ENCODE data around the gene KCNV2.
"Not testable (repeated sequence)": the region's sequence is repeated elsewhere in the genome, so short reads cannot be mapped to it uniquely, and the experiment has no call there.

KCNV2 gene

DNA sequence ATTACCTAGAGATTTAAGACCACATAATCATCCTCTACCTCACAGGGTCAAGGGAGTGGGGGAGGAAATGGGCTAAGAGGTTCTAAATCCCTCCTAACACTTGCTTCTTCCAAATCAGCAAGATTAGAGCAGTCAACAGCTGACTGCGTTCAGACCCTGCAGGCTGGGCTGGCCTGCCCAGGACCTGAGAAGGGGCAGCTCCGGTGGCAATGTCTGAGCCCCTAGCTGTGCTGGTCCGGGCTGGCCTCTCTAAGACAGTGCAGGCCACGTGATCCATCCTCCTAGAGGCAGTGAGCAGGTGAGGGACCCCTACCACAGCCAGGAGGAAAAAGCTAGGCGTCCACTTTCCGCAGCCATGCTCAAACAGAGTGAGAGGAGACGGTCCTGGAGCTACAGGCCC is at the start of gene KCNV2:
Gene KCNV2, plus strand, starts transcription at position 126 of the 400 bp plus-strand sequence. Its CDS starts 230 bp downstream, at position 356.
- DNase-seq (ENCODE audit: low spot score), result no peak

DNA sequence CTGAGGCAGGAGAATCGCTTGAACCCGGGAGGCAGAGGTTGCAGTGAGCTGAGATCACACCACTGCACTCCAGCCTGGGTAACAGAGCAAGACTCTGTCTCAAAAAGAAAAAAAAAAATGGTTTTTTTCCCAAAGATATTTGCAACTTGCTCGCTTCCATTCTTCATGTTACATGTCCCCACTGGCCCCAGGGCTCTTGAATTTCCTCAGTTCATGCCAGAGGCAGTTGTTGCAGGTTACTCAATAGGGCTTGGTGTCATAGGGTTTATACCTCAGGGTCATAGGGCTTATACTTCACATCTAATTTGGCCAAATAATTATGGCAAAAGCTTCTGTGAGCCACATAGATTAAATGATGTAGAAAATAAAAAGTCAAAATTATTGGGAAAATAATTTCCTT is 44.1 kb upstream of the KCNV2 start:
- no peak for DNase-seq (ENCODE audit: low spot score)

DNA sequence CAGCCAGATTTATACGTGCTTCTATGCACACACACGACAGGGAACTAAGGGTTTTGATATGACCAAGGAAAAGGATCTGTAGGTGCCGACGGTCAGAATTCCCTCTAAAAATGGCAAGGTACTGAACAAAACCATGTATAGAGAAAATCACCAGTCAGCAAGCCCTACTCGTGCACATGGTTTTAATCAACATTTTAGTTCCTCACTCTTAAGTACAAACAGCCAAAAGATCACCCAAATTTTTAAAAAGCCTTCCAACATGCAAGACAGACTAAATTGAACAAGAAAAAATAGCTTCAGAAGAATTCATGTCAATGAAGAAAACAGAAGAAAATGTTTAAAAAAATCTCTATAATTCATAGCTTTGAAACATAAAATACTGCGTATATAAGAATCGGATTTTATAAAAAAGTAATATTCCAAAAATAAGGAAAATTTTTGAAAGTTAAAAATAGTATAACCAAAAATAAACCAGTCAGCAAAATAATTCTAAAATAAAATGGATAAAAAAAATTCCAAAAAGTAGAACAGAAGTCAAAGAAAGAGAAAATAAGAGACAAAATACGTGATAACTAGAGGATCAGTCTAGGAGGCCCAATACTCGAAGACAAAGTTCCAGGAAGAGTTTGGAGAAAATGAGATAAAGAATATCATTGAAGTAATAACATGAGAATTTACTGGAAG is 43.0 kb upstream of the KCNV2 start:
- DNase-seq (ENCODE audit: low spot score), result no peak

DNA sequence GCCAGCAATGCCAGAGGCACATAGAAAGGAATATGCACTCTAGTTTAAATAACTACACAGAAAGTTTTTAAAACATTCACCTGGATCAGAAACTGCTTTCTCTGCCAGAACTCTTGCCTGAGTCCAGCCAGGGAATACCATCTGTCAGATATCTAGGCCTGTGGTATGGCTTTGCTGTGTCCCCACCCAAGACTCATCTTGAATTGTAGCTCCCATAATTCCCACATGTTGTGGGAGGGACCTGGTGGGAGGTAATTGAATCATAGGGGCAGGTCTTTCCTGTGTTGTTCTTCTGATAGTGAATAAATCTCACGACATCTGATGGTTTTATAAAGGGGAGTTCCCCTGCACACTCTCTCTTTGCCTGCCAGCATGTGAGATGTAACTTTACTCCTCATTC is 41.5 kb upstream of the KCNV2 start:
- no peak for DNase-seq (ENCODE audit: low spot score)

DNA sequence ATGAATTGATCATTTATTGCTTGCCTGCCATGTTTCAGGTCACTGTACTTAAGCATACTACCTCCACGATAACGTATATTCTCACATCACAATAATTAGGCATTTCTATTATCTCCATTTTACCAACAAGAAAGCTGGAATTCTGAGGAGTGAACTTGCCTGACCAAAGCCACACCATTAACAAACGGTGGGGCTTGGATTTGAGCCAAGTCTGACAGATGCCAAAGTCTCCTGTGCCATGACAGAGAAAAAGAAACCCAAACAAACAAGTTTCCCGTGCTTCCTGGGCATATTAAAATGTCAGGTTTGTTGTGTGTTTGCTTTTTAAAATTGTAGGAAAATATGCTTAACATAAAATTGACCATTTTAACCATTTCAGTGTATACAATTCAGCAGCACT is 40.8 kb upstream of the KCNV2 start:
- no peak for DNase-seq (ENCODE audit: low spot score)

DNA sequence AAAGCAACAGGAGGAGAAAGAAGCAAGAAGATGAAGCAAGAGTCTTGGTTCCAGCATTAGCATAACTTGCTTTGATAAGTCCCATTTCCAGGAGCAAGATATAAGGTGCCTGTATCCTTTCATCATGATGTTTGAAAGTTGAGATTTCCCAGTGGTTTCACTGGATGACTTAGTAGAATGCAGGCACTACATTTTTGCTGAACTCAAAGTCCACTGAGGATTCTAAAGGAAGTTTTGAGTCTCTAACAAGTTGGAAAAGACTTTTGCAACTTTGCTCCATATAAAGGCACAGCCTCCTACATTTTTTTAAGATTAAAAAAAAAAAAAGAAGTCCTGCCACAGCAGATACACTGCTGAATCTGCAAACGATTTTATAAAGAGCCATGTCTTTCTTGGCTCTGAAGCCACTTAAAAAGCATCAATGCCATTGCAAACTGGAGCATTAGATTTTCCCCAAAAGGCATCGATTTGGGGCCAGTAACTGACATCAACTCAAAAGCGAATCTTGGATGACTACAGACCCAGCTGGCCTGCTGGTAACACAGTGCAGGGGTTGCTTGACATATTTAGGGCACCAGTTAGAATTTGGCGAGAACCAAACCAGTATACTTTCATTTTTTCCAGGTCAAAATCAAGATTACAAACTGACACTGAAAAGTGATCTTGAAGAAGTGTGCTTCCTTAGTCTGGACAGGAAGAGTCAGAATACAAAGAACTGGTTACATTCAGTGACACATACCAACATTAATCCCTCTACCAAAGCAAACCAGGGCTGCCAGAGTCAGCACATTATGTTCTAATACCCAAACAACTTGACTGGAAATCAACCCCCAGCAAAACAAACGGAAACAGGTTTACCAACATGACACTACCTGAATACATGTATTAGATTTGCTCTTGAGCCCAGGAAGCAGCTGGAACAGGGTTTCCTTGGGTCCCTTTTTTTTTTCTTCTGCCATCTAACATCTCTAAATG is 39.1 kb upstream of the KCNV2 start:
- no peak for DNase-seq (ENCODE audit: low spot score)

DNA sequence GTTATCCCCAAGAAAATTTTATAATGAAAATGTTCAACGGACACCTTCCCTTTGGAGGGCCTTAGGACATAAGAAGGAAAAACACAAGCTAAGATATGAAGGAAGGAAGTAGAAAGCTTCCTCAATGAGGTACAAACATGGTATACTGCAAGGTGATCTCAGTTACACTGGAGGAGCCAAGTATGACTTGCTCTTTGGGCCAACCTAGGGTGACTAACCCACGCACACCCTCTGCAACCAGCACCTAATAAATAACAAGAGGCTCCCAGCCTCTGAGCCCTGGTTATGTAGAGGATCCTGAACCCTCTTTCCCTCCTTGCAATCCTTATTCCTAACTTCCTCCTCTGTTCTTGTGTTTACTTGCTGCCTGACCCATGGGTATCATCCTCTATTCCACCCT is 38.3 kb upstream of the KCNV2 start:
- no peak for DNase-seq (ENCODE audit: low spot score)

DNA sequence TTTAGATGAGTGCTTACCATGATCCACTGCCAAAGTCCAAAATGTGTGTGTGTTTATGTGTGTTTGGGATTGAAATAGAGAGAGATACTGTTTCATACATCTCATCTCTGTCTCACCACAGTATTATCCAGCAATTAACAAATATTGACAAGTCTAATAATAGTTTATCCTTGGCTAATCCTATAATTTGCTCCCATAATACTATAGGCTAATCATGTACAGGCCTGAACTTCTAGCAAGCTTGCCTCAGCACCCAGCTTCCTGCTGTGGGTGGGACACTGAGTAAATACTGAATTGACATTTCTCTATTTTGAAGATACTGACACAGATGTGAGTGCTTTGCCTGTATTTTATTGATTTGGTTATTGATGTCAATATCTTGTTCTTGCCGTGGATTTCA is 35.3 kb upstream of the KCNV2 start:
- DNase-seq (ENCODE audit: low spot score), result no peak

DNA sequence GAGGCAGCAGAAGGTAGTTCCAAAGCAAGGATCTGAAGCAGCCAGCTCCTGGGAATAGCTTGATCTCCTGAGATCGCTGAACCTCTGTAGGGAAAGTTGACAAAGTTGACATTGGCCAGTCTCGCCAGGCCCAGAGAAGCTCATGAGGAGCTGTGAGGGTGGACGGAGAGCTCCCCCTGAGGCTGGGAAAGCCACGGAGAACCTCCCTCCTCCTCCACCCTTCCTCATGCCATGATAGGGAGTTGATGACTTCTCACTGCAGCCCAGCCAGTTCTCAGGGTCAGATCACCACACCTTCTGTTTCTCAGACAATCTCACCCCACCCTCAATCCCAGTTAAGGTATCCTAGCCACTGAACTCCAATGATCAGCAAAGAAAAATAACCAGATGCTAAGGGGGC is 30.4 kb upstream of the KCNV2 start:
- no peak for DNase-seq (ENCODE audit: low spot score)

DNA sequence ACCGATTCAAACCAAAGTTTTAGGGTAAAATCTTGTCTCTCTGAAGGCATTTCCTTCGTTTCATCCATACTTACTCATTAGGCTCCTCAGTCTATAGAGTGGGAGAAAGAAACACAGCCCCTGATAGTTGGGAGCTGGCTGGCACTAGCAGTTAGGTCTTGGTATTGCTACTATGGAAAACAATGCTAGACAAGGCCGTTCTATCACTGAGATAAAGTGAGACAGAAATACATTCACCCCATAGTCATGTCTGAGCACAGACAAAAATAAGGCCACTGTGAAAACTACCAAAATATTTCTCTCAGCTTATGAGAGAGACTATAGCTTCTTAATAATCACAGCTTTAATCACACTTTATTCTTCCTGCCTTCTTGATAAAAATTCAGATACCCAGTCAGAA is 28.7 kb upstream of the KCNV2 start:
- no peak for DNase-seq (ENCODE audit: low spot score)

DNA sequence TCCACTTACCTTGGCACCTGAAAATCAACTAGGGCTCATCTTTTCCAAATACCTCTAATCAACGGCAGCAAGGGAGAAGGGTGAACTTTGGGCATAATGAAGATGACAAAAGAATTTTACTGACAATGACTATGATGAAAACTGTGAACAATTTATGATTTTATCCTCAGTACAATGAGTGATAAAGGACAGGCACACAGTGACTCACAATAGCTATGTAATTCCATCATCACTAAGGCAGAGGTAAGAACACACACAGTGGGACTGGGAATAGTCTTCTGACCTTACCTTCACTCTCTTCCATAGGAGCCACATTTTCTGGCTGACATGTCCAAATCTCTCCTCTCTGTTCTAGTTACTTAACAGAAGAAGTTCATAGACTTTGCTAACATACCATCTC is 26.1 kb upstream of the KCNV2 start:
- DNase-seq (ENCODE audit: low spot score), result no peak

DNA sequence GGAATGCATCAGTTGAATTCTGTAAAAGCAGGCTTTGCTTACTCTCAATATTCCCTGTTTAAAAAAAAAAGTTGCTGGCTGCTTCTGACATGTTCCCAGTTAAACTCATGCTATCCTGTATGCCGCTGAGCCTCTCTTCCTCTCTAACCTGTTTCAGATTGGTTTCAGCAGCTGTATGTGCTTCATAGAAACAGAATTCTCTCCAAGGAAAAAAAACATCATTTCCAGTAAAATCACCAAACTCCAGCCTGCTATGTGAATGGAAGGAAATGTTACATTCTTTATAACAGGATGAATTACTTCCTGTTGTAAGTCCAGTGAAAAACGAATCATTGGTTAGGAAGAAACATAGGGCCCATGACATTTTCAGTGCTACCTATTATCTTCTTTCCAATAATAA is 25.7 kb upstream of the KCNV2 start:
- no peak for DNase-seq (ENCODE audit: low spot score)

DNA sequence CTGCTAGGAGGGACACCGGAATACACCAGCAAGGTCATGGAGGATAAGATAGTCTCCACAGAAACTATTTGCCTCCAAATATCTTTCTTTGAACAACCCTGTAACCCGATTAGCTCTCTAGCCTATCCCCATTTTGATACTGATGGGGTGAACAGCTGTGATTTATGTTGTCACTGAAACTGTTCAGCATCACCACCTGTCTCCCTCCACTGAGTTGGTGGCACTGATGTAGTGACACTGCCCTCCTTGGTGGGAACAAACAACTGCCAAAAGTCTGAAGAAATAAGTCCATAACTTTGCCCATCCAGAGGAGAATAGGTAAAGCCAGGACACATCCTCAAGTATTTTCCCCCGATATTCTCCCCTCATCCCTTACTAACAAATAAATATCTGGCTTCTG is 24.3 kb upstream of the KCNV2 start:
- DNase-seq (ENCODE audit: low spot score), result no peak

DNA sequence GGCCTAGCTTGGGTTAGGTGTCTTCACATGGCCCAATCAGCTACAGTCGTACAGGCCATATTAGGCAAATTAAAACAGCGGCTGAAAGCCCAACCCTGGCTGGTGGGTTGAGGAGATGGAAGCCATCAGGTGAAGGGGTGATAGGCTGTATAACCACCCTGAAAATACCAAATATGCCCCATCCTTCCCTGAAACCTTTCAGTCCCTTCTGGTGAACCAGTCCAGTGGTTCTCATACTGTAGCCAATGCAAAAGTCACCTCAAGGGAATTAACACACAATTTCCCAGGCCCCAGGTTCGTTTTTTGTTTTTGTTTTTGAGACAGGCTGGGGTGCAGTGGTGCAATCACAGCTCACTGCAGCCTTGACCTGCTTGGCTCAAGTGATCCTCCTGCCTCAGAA is 19.8 kb upstream of the KCNV2 start:
- no peak for DNase-seq (ENCODE audit: low spot score)

DNA sequence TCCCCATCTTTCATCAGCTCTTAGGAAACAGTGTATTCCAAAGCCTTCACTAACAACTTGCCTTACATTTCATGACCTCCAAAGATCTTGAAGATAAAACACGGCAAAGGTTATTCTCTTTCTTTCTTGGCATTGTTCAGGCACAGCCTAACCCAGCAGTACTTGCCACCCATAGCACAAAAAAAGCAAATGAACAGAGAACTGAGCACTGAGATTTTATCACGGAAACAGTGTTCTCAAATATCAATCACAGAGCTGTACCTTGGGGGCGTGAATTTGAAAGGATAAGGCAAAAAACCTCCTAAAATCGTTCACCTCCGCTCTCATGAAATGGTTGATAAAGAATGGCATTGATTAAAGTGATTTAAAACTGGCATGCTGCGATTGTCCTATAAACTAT is 16.9 kb upstream of the KCNV2 start:
- DNase-seq (ENCODE audit: low spot score), result no peak

DNA sequence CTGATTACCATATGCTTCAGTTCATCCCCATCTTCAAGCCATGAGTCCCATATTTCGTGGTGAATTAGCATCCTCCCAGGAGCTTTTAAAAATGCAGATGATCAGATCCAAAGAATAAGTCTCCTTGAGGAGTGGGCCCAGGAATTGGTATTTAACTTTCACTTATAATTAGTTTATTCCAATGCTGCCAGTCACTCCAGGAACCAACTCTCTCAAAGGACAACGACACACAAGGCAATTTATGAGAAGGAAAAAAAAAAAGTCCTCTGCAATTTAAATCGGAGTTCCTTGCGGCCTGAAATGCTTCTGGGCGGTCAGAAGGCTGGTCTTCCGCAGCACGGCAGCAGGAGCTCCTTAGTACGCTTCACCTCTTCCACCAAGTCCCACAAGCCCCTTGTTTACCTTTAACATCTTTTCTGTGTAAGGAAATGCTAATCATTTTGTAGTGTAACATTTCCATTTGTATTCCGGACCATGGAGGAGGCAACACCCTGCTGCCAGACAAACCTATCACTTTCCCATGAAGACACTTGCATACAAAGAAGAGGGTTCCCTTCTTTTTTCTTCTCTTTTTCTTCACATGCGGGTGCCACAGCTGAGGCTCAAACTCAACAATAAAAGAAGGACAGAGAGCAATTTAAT is 16.3 kb upstream of the KCNV2 start:
- no peak for DNase-seq (ENCODE audit: low spot score)

DNA sequence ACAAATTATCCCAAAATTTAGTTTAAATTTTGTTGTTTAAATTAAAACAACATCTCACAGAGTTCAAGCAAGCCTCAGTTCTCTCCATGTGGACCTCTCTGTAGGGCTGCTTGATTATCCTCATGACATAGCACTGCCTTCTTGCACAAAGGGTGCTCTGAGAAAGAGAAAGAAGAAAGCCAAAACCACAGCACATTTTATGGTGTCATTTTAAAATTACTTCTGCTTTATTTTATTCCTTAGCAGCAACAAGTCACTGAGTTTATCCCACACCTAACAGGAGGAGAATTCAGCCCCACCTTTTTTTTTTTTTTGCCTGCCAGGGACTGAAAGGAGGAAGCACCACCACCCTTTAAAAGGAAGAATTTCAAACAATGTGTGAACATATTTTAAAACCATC is 12.8 kb upstream of the KCNV2 start:
- DNase-seq (ENCODE audit: low spot score), result no peak

DNA sequence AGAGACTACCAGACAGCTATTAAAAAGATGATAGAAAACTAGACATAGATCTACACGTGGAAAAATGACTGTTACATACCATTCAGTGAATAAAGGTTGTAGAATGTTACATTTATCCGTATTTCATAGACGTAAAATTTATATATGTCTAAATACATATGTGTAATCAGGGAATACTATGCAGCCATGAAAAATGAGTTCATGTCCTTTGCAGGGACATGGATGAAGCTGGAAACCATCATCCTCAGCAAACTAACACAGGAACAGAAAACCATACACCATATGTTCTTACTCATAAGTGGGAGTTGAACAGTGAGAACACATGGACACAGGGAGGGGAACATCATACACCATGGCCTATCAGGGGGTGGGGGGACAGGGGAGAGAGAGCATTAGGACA is 10.1 kb upstream of the KCNV2 start:
- DNase-seq (ENCODE audit: low spot score), result not testable (repeated sequence)

DNA sequence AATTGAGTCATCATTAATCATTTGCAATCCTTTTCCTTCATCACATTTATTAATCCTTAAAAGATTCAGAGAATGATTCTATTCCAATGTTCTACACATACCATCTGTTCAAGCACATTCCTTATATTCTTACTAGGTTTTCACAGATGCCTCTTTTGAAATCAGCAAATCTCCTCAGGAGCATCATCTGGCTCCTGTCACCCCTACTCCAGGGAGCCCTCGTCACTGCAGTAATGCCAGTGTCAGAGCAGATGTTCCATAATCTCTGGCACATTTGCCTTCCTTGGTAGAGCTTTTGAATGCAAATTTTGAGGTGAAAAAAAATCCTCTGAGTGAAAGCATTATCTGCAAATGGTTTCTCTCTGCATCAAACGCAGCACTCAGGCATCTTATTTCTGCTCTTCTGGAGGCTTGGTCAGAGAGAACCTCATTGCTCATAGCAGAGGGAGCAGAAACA is 7.6 kb upstream of the KCNV2 start:
- no peak for DNase-seq (ENCODE audit: low spot score)

DNA sequence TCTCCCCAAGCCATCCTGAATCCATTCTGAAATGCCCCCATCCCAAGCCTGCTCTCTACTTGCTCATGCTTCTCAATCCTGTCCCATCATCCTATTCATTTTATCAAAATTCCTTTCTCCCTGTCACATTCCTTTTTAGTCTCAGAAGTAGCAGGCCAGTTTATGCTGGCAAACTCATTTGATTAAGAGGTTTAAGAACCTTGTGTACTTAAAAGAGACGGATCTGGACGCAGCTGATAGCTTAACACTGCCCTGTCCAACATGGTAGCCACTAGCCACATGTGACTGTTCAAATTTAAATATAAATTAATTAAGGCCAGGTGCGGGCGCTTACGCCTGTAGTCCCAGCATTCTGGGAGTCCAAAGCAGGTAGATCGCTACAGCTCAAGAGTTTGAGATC is 5.6 kb upstream of the KCNV2 start:
- DNase-seq (ENCODE audit: low spot score), result no peak

DNA sequence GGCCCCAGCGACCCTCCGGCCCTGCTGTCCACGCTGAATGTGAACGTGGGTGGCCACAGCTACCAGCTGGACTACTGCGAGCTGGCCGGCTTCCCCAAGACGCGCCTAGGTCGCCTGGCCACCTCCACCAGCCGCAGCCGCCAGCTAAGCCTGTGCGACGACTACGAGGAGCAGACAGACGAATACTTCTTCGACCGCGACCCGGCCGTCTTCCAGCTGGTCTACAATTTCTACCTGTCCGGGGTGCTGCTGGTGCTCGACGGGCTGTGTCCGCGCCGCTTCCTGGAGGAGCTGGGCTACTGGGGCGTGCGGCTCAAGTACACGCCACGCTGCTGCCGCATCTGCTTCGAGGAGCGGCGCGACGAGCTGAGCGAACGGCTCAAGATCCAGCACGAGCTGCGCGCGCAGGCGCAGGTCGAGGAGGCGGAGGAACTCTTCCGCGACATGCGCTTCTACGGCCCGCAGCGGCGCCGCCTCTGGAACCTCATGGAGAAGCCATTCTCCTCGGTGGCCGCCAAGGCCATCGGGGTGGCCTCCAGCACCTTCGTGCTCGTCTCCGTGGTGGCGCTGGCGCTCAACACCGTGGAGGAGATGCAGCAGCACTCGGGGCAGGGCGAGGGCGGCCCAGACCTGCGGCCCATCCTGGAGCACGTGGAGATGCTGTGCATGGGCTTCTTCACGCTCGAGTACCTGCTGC is 839 bp downstream of the KCNV2 start:
- DNase-seq (ENCODE audit: low spot score), result no peak

DNA sequence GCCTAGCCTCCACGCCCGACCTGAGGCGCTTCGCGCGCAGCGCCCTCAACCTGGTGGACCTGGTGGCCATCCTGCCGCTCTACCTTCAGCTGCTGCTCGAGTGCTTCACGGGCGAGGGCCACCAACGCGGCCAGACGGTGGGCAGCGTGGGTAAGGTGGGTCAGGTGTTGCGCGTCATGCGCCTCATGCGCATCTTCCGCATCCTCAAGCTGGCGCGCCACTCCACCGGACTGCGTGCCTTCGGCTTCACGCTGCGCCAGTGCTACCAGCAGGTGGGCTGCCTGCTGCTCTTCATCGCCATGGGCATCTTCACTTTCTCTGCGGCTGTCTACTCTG is 1.4 kb downstream of the KCNV2 start:
- no peak for DNase-seq (ENCODE audit: low spot score)

Measured in hematopoietic multipotent progenitor cell treated with erythropoietin and hydrocortisone succinate and interleukin-3 and kit ligand, for 15 days (in vitro differentiated cells).